GM12891 (cell line): ENCODE results near the gene VCAN.

Source experiments
- DNase-seq: peaks from one replicate; pipeline ENCODE4 v3.0.0; 2011; ENCODE audit warnings: low spot score; ENCODE audit not compliant: insufficient read length
- FAIRE-seq: peaks from 2 replicates; lab custom pipeline; 2011; peaks lifted over from hg19 to GRCh38; lab: Jason Lieb, UNC
- PAX5 ChIP-seq: IDR thresholded peaks from 2 replicates; pipeline ENCODE4 v1.6.1; 2011; ENCODE audit warnings: low read length, moderate library complexity, mild to moderate bottlenecking; ENCODE audit not compliant: insufficient read depth, severe bottlenecking
- POLR2A ChIP-seq: IDR thresholded peaks from 2 replicates; pipeline ENCODE4 v1.6.1; 2011; ENCODE audit warnings: low read depth, low read length, control low read depth
- POLR2AphosphoS5 ChIP-seq: IDR thresholded peaks from 2 replicates; pipeline ENCODE4 v1.6.1; 2011; ENCODE audit warnings: low read depth, low read length, control low read depth
- POU2F2 ChIP-seq: IDR thresholded peaks from 2 replicates; pipeline ENCODE4 v1.6.1; 2011; ENCODE audit warnings: low read depth, mild to moderate bottlenecking, control low read depth, low read length, moderate library complexity
- SPI1 ChIP-seq: IDR thresholded peaks from 2 replicates; pipeline ENCODE4 v1.6.1; 2011; ENCODE audit warnings: low read depth, low read length, control low read depth
- TAF1 ChIP-seq: IDR thresholded peaks from 2 replicates; pipeline ENCODE4 v1.6.1; 2011; ENCODE audit warnings: low read depth, low read length, control low read depth

VCAN gene

GRCh38 chr5:83513081-83513480 is 41.5 kb downstream of the VCAN start:
- FAIRE-seq (no peak), DNase-seq (no peak)
- TF ChIP-seq POU2F2 (no peak), TAF1 (no peak), PAX5 (no peak), POLR2A (no peak), SPI1 (no peak), POLR2AphosphoS5 (no peak)

- DNase-seq (no peak), FAIRE-seq (no peak)
- TF ChIP-seq POLR2A (no peak), POLR2AphosphoS5 (no peak), SPI1 (no peak), PAX5 (no peak), TAF1 (no peak)
Measured at GRCh38 chr5:83513491-83513890, 41.9 kb downstream of the VCAN start.

- no peak for TF ChIP-seq PAX5
- no peak for TF ChIP-seq POLR2A
- TF ChIP-seq POU2F2 = no peak
- no peak for TF ChIP-seq SPI1
- TF ChIP-seq TAF1 = no peak
- TF ChIP-seq POLR2AphosphoS5 = no peak
- DNase-seq (no peak), FAIRE-seq (no peak)
Measured at GRCh38 chr5:83516377-83516776, 44.8 kb downstream of the VCAN start.

GRCh38 chr5:83517072-83517687 is 45.6 kb downstream of the VCAN start:
- no peak for TF ChIP-seq POLR2A
- no peak for TF ChIP-seq SPI1
- TF ChIP-seq POU2F2 = no peak
- no peak for TF ChIP-seq TAF1
- no peak for TF ChIP-seq PAX5
- no peak for TF ChIP-seq POLR2AphosphoS5
- no peak for FAIRE-seq

GRCh38 chr5:83517688-83518085 is 46.1 kb downstream of the VCAN start:
- TF ChIP-seq TAF1 (no peak), POLR2AphosphoS5 (no peak), POU2F2 (no peak), PAX5 (no peak), SPI1 (no peak), POLR2A (no peak)
- no peak for FAIRE-seq

More at GRCh38 chr5:83517072-83517687, 45.6 kb downstream of the VCAN start:
- DNase-seq = no peak

GRCh38 chr5:83518319-83519061 is 46.9 kb downstream of the VCAN start:
- no peak for DNase-seq
- FAIRE-seq = no peak
- no peak for TF ChIP-seq SPI1
- TF ChIP-seq TAF1 = no peak
- TF ChIP-seq POLR2A = no peak
- TF ChIP-seq POLR2AphosphoS5 = no peak
- TF ChIP-seq POU2F2 = no peak
- TF ChIP-seq PAX5 = no peak

More at GRCh38 chr5:83517688-83518085, 46.1 kb downstream of the VCAN start:
- DNase-seq = no peak

GRCh38 chr5:83522446-83522845 is 50.9 kb downstream of the VCAN start:
- FAIRE-seq = no peak
- TF ChIP-seq TAF1 (no peak), POLR2AphosphoS5 (no peak), SPI1 (no peak), PAX5 (no peak), POLR2A (no peak), POU2F2 (no peak)

GRCh38 chr5:83523929-83524328 is 52.4 kb downstream of the VCAN start:
- TF ChIP-seq POU2F2 (no peak), SPI1 (no peak), POLR2A (no peak), POLR2AphosphoS5 (no peak), TAF1 (no peak)
- DNase-seq (no peak), FAIRE-seq (no peak)

More at GRCh38 chr5:83522446-83522845, 50.9 kb downstream of the VCAN start:
- no peak for DNase-seq

GRCh38 chr5:83524345-83524744 is 52.8 kb downstream of the VCAN start:
- FAIRE-seq = no peak
- no peak for TF ChIP-seq POLR2A
- TF ChIP-seq TAF1 = no peak
- TF ChIP-seq POU2F2 = no peak
- TF ChIP-seq POLR2AphosphoS5 = no peak
- no peak for TF ChIP-seq PAX5
- TF ChIP-seq SPI1 = no peak
- no peak for DNase-seq

GRCh38 chr5:83524991-83525390 is 53.4 kb downstream of the VCAN start:
- FAIRE-seq (no peak), DNase-seq (no peak)
- TF ChIP-seq PAX5 (no peak), POLR2A (no peak), POU2F2 (no peak), POLR2AphosphoS5 (no peak), SPI1 (no peak), TAF1 (no peak)
